Psoas muscle (tissue), 8 donors: ENCODE data around the gene FOXC2. TPM values are rescaled to one million over a fixed set of nuclear protein-coding genes. Genes with fewer than 3 reads are reported as not detected.

ENCODE experiments used
- ATAC-seq, 4 donors: fragments of 200-7000 bp; cut with Tn5 transposase; one replicate each; pipeline ENCODE4 v1.9.1; 2020; ENCODE audit warnings: moderate library complexity in 3 of 4, mild to moderate bottlenecking in 2 of 4
- DNase-seq, 2 donors: peaks; one replicate each; pipeline ENCODE4 v3.0.0-alpha.2; 2020
- H3K27ac ChIP-seq: fragments of 200-600 bp; one replicate; pipeline ENCODE4 v1.8.0; 2022
- H3K27me3 ChIP-seq, 3 donors: fragments of 200-600 bp in 1 of 3; one replicate each; pipeline versions ENCODE4 v1.6.1 to v1.8.0; 2013 to 2022; ENCODE audit warnings: low read length in 2 of 3, mild to moderate bottlenecking in 2 of 3, moderate library complexity in 1 of 3; ENCODE audit not compliant: insufficient read depth in 3 of 3
- H3K36me3 ChIP-seq, 2 donors: fragments of 200-600 bp in 1 of 2; one replicate each; pipeline versions ENCODE4 v1.6.1 to v1.8.0; 2013 to 2022; ENCODE audit warnings: low read depth in 1 of 2, mild to moderate bottlenecking in 1 of 2, moderate library complexity in 1 of 2; ENCODE audit not compliant: insufficient read depth in 1 of 2
- H3K4me1 ChIP-seq: fragments of 200-600 bp; one replicate; pipeline ENCODE4 v1.8.0; 2022
- H3K4me3 ChIP-seq: fragments of 200-600 bp; one replicate; pipeline ENCODE4 v1.8.0; 2022; ENCODE audit warnings: mild to moderate bottlenecking
- H3K9me3 ChIP-seq: fragments of 200-600 bp; one replicate; pipeline ENCODE4 v1.8.0; 2022
- WGBS, 3 donors: extraction: QIAGEN DNeasy Blood & Tissue Kit; methylation state at CpG; one replicate each; pipeline versions ENCODE4 v1.1.6 to v1.1.7; 2013; 5-methylcytosine and 5-hydroxymethylcytosine counted together
- intact Hi-C, 2 donors: fragments of 100-400 bp; cut with DNase I; formaldehyde crosslinking; loops; one replicate each; pipeline versions ENCODE4 v1.11.0 to v1.14.2; 2022
- polyA plus RNA-seq, 3 donors: library from polyadenylated mRNA; stranded (reverse); fragments of 200-250 nt; gene quantifications; one replicate each; pipeline ENCODE4 v1.2.3, GENCODE V29; 2013
- total RNA-seq, 4 donors: library from RNA; stranded (reverse); fragmentation: NEBNext Ultra II Directional in 2 of 4; extraction: Animal tissue kit (Norgen Biotek cat#: 25700) in 2 of 4; gene quantifications; one replicate each; pipeline versions ENCODE4 v1.2.1 to v1.2.4, GENCODE V29; 2021 to 2023
- TF ChIP-seq, protein P1 (sequence below): fragments of 200-600 bp; IDR thresholded peaks from one replicate; pipeline ENCODE4 v1.8.0; 2022; ENCODE audit warnings: antibody characterized with exemption
- donor health status: healthy with polysubstance abuse.
- donor health status: DM: no; HTN: no; CAD: no; lungs with moderate emphysema.
- donor health status: Bipolar disorder and iron deficiency.
- donor health status: healthy.
- donor health status: DM: yes; HTN: yes; CAD: no.
- donor health status: DM: no; HTN: no; CAD: no.
- donor health status: DM: no; HTN: no; CAD: no.
- donor health status: DM: yes; HTN: yes; CAD: no.

The FOXC2 gene
- total and polyA plus RNA-seq, 7 donors: 0.14 to 0.34 (median 0.18) TPM

DNA sequence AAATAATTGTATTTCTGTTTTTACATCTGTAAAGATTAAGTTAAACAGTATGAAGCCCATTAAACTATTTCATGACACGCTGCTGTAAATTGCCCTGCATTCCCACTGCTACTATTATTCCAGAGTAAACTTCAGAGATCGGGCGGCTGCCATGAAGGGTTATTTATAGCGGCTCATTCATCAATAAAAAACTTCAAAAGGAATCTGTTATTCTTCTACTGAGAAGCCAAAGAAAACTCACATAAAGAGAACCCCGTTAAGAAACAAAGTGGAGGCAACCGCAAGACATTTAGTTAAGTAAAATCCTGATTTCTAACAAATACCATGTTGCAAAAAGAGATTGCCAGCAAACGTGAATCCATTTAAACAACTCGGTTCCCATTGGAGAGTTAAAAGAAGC lies 28.1 kb downstream of the FOXC2 start:
- Histone ChIP-seq H3K27me3 (peaks cover 0 to 74% (median 23%) of the 10 kb centered on the region in 3 donors), H3K27ac (no peak overlapping the region), H3K36me3 (no peaks in the 10 kb centered on the region), H3K4me1 (no peaks in the 10 kb centered on the region), H3K9me3 (no peaks in the 10 kb centered on the region), H3K4me3 (no peak overlapping the region)
- 24 to 38% (median 29%) methylated on average over 8 of the region's 8 CpGs for WGBS, 3 donors
- intact Hi-C loops: no loop called here
- ATAC-seq (no peak), DNase-seq (no peak)
- TF ChIP-seq, protein P1, sequence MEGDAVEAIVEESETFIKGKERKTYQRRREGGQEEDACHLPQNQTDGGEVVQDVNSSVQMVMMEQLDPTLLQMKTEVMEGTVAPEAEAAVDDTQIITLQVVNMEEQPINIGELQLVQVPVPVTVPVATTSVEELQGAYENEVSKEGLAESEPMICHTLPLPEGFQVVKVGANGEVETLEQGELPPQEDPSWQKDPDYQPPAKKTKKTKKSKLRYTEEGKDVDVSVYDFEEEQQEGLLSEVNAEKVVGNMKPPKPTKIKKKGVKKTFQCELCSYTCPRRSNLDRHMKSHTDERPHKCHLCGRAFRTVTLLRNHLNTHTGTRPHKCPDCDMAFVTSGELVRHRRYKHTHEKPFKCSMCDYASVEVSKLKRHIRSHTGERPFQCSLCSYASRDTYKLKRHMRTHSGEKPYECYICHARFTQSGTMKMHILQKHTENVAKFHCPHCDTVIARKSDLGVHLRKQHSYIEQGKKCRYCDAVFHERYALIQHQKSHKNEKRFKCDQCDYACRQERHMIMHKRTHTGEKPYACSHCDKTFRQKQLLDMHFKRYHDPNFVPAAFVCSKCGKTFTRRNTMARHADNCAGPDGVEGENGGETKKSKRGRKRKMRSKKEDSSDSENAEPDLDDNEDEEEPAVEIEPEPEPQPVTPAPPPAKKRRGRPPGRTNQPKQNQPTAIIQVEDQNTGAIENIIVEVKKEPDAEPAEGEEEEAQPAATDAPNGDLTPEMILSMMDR: no peak

DNA sequence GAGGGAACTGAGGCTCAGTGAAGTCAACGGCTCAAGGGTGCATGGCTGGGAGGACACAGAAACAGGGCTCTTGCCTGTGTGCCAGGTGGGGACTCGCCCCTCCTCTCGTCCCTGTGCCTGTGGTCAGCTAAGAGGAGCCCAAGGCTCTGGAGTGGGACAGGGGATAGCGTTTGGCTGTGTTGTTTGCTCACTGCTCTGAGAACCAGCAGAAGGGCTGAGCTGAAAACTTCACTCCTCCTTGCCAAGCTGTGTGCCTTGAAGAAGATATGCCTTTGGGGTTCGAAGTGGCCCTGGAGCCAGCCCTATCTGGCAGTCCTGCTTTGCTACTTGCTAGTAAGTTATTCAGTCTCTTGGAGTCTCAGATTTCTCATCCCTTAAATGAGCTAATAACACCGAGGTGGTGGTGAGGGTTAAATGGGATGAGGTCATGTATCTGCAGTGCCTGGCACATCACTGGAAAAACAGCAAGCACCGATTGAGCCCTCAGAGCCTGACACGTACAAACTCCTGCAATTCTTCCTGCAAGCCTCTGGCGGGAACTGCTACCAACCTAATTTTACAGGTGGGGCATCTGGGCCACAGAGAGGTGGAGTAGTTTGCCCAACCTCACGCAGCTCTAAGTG lies 29.5 kb downstream of the FOXC2 start:
- ATAC-seq (no peak), DNase-seq (no peak)
- Histone ChIP-seq H3K4me3 (no peak overlapping the region), H3K27ac (no peak overlapping the region), H3K36me3 (no peaks in the 10 kb centered on the region), H3K27me3 (peaks cover 0 to 73% (median 22%) of the 10 kb centered on the region in 3 donors), H3K9me3 (no peaks in the 10 kb centered on the region), H3K4me1 (no peaks in the 10 kb centered on the region)
- intact Hi-C loops: no loop called here
- TF ChIP-seq, protein P1: no peak
- WGBS, 3 donors: 44 to 66% (median 49%) methylated on average over 10 of the region's 10 CpGs

DNA sequence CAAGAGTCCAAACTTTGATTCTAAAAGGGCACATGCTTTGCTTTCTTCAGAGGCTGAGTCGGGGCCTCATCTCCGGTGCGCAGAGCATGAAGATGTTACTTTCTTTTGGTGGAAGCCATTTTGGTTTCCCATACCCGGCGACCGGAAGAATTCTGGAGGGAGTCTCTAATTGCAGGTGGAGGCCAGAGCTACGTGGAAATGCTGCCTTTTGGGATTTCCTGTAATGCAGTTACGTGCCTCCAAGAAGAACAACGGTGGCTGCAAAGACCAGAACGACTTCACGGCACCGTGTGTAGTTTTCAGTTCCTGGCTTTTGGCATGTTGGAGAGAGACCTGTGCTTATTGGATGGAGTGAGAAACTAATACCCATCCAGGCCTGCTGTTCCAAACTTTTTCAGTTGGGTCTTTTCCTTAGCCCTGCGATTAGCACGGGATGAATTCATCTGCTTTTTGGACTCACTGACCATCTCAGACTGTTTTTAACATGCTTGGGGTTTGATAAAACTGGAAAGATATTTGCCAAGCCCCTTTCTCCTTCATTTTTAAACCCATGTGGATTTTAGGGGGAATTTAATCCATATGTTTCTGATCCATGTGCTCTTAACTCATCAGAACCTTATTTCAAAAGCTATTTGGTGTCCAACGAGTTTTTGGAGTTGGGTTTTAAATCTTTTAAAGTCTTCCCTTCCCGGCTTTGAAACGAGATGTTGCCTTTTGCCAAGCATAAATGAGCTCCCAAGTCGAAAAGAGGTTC lies 30.7 kb downstream of the FOXC2 start:
- H3K36me3 ChIP-seq: no peaks in the 10 kb centered on the region
- TF ChIP-seq, protein P1: no peak
- no peak for ATAC-seq
- H3K4me1 ChIP-seq: no peaks in the 10 kb centered on the region
- 65 to 68% (median 65%) methylated on average over 18 of the region's 18 CpGs for WGBS, 3 donors
- peaks cover 0 to 66% (median 20%) of the 10 kb centered on the region in 3 donors for H3K27me3 ChIP-seq
- no peak for DNase-seq
- no peak overlapping the region for H3K4me3 ChIP-seq
- no peaks in the 10 kb centered on the region for H3K9me3 ChIP-seq
- intact Hi-C loops: no loop called here
- H3K27ac ChIP-seq: no peak overlapping the region

DNA sequence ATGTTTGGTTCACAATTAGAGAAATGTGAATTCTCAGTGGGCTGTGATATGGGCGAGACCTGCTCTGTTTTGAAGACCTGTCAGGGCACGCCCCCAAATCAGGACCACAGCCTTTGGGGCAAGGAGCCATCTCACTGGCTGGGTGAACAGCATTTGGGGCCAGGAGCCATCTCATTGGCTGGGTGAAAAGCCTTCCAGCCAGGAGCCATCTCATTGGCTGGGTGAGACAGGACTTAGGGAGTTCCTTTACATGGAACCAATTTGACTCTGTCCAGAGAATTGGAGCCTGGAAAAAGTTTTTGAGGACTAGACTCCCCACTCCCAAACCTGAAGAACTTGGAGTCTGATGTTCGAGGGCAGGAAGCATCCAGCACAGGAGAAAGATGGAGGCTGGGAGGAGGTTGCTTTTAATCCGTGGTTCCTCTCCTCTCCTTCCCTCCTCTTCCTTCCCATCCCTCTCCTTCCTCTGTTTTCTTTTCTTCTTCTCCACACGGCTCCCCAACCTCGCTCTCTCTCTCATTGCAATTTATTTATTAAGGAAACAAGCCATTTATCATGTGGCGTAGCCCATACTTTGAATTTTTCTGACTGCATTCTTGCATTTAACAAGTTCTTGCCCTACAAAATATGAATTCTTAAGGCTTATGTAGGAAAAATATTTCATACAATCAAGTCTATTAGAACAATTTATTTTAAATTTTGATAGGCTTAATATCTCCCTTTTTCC lies 31.4 kb downstream of the FOXC2 start:
- WGBS, 3 donors: 61 to 63% (median 62%) methylated on average over 7 of the region's 7 CpGs
- Histone ChIP-seq H3K27ac (no peak overlapping the region), H3K4me1 (no peaks in the 10 kb centered on the region), H3K4me3 (no peak overlapping the region), H3K36me3 (no peaks in the 10 kb centered on the region), H3K27me3 (peaks cover 0 to 61% (median 17%) of the 10 kb centered on the region in 3 donors), H3K9me3 (no peaks in the 10 kb centered on the region)
- intact Hi-C loops: no loop called here
- TF ChIP-seq, protein P1: no peak
- no peak for DNase-seq
- ATAC-seq: no peak
